ENCODE results near the gene ZEB2. TPM values are rescaled to one million over a fixed set of nuclear protein-coding genes. Genes with fewer than 3 reads are reported as not detected.

ZEB2 gene
- polyA plus RNA-seq, 2 of the 4 experiments (the other 2 are of a cell fraction) = 4.2 to 7.0 TPM

- FAIRE-seq (no peak), DNase-seq (ENCODE audit: low read depth in 1 of 2, low spot score in 1 of 2) (no peak), ATAC-seq (no peak)
- WGBS (ENCODE audit: missing lambda C conversion rate) = 82% methylated on average over 2 of the region's 2 CpGs
- H3K4me1 ChIP-seq = peaks cover 23% of the 10 kb centered on the region
- ChIA-PET POLR2A (no interaction called here), CTCF (interaction anchor here (1.6 kb wide), 1 partner anchor 9 kb away, joined by 3 read pairs; no protein-coding TSS in a partner anchor)
- TF ChIP-seq ZNF302 (CRISPR knock-in tag; IDR thresholded peaks at IDR 0.05) = no peak
- TF ChIP-seq FOSL2 (IDR thresholded peaks at IDR 0.05) = no peak
- no peak for TF ChIP-seq FOSL2 (CRISPR knock-in tag; IDR thresholded peaks at IDR 0.05)
- no peak for TF ChIP-seq SREBF2 (IDR thresholded peaks at IDR 0.05)
- no peak for TF ChIP-seq CTCF (IDR thresholded peaks at IDR 0.05)
- TF ChIP-seq MAZ (IDR thresholded peaks at IDR 0.05; ENCODE audit: borderline replicate concordance, low read depth, low read length) = no peak
- no peak overlapping the region; the same call in 2 of the 3 replicates for H3K4me2 ChIP-seq
- no peaks in the 10 kb centered on the region for H3K9me3 ChIP-seq
- H3K4me3 ChIP-seq = no peak overlapping the region
- H3K27ac ChIP-seq = peak overlapping the region in 1 of 2 experiments; percentile 36; a peak in 1 of 6 replicates
These were observed 171.1 kb downstream of the ZEB2 start for GRCh38 chr2:144348846-144349245.

DNA sequence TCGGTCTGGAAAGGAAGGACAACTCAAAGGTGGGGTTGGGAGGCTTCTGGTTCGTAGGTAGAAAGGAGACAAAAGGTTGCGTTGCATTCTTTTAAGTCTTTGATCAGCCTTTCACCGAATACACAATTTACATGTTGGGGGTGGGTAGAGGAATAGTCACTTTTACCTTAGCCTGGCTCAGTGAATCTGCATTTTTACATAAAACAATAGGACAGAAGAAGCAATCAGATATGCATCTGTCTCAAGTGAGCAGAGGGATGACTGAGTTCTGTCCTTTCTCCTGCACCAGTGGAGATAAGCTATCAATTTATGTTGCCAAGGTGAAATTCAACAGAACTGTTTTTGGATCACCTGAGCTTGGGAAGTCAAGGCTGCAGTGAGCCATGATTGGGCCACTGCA lies 173.7 kb downstream of the ZEB2 start:
- Histone ChIP-seq H3K4me1 (peaks cover 29% of the 10 kb centered on the region), H3K4me3 (no peak overlapping the region), H3K4me2 (no peak overlapping the region), H3K27ac (no peak overlapping the region), H3K9me3 (no peaks in the 10 kb centered on the region)
- ChIA-PET POLR2A (no interaction called here), CTCF (no interaction called here)
- FAIRE-seq (no peak), DNase-seq (ENCODE audit: low read depth in 1 of 2, low spot score in 1 of 2) (no peak), ATAC-seq (no peak)
- WGBS (ENCODE audit: missing lambda C conversion rate) = 68% methylated on average over 4 of the region's 4 CpGs
- no peak for TF ChIP-seq NR3C1 (IDR thresholded peaks at IDR 0.05)

GRCh38 chr2:144343145-144343544 lies 176.8 kb downstream of the ZEB2 start:
- FAIRE-seq (no peak), ATAC-seq (no peak), DNase-seq (ENCODE audit: low read depth in 1 of 2, low spot score in 1 of 2) (no peak)
- WGBS (ENCODE audit: missing lambda C conversion rate) = 52% methylated on average over 1 of the region's 1 CpG
- no peak for TF ChIP-seq FOSL2 (IDR thresholded peaks at IDR 0.05)
- TF ChIP-seq FOSL2 (CRISPR knock-in tag; IDR thresholded peaks at IDR 0.05) = 0 out of 2 replicates have a peak, but pooled peaks have one; percentile 18
- no peak for TF ChIP-seq JUNB (IDR thresholded peaks at IDR 0.05)
- no peak for TF ChIP-seq EHMT2 (IDR thresholded peaks at IDR 0.05; ENCODE audit: low read depth)
- TF ChIP-seq HDAC2 (IDR thresholded peaks at IDR 0.05) = no peak
- no peaks in the 10 kb centered on the region for H3K9me3 ChIP-seq
- H3K4me2 ChIP-seq = peak overlapping the region; percentile 32; the same call in 2 of the 3 replicates
- no peak overlapping the region for H3K4me3 ChIP-seq
- CTCF ChIA-PET = no interaction called here
- no peak overlapping the region; a peak in 1 of 6 replicates for H3K27ac ChIP-seq
- POLR2A ChIA-PET = no interaction called here
- peaks cover 6% of the 10 kb centered on the region for H3K4me1 ChIP-seq

DNA sequence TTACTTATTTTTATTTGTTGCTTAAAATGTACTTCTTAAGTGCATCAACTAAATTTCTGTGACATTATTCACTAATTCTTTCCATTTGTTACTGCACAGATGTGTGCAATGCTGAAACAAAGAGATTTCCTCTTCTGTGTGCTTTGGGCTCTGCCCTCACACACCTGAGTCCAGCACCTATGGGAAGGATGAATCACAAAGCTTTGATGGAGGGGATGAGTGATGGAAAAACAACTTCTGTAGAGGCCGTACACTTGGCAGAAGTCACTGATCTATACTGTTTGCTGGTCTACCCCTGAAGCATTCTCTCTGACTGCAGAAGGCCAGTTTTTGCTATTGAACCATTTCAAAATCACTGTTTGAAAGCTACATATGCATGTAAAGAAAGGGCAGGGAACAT lies 178.4 kb downstream of the ZEB2 start:
- TF ChIP-seq RCOR1 (IDR thresholded peaks at IDR 0.05; ENCODE audit: low read depth, low read length) = no peak
- TF ChIP-seq HMGXB4 (CRISPR knock-in tag; IDR thresholded peaks at IDR 0.05; ENCODE audit: borderline replicate concordance) = no peak
- no peak for TF ChIP-seq HDAC2 (IDR thresholded peaks at IDR 0.05)
- no peak for TF ChIP-seq KDM1A (IDR thresholded peaks at IDR 0.05; ENCODE audit: low read depth)
- no peak for TF ChIP-seq CBX8 (IDR thresholded peaks at IDR 0.05)
- TF ChIP-seq GATA3 (IDR thresholded peaks at IDR 0.05; ENCODE audit: borderline replicate concordance) = no peak
- Histone ChIP-seq H3K4me2 (no peak overlapping the region), H3K27ac (no peak overlapping the region), H3K4me1 (peaks cover 6% of the 10 kb centered on the region), H3K9me3 (no peaks in the 10 kb centered on the region), H3K4me3 (no peak overlapping the region)
- CTCF ChIA-PET = interaction anchor here (1.0 to 1.3 kb wide), 2 partner anchors 9 to 14 kb away, joined by 3 read pairs; no protein-coding TSS in a partner anchor
- 80% methylated on average over 1 of the region's 1 CpG for WGBS (ENCODE audit: missing lambda C conversion rate)
- ATAC-seq = no peak
- DNase-seq (ENCODE audit: low read depth in 1 of 2, low spot score in 1 of 2) = no peak
- FAIRE-seq = no peak
- POLR2A ChIA-PET = no interaction called here
